IPS-18c (cell line): ENCODE measurements around the gene ARHGEF4.

ENCODE experiments used
- H3K4me3 ChIP-seq: 2 replicates; pipeline ENCODE4 v1.7.0; 2013; ENCODE audit warnings: low read depth, mild to moderate bottlenecking, low read length, moderate library complexity; ENCODE audit not compliant: insufficient read depth
- H3K9me3 ChIP-seq: one replicate; pipeline ENCODE4 v1.6.1; 2013; ENCODE audit warnings: mild to moderate bottlenecking, low read length, moderate library complexity; ENCODE audit not compliant: control insufficient read depth, insufficient read depth

Gene ARHGEF4

DNA sequence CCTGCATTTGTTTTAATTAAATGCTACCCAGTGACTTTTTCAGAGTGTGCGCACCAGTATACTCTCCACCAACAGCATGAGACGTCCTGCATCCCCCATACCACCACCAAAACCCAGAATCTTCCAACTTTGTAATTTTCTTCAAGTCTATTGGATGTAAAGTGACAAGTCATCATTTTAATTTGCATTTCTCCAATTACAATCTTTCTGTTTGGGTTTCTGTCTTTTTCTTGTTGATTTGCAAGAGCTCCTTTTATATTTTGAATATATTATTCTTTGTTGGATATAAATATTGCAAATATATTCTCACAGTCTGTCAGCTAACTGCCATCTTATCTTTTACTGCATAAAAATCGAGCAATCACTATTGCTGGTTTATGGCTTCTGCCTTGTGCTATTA, 160.0 kb downstream of the ARHGEF4 start:
- no peak overlapping the region for H3K4me3 ChIP-seq
- no peaks in the 10 kb centered on the region for H3K9me3 ChIP-seq

GRCh38 chr2:130997198-130997597, 160.5 kb downstream of the ARHGEF4 start:
- H3K9me3 ChIP-seq: no peaks in the 10 kb centered on the region
- no peak overlapping the region for H3K4me3 ChIP-seq

DNA sequence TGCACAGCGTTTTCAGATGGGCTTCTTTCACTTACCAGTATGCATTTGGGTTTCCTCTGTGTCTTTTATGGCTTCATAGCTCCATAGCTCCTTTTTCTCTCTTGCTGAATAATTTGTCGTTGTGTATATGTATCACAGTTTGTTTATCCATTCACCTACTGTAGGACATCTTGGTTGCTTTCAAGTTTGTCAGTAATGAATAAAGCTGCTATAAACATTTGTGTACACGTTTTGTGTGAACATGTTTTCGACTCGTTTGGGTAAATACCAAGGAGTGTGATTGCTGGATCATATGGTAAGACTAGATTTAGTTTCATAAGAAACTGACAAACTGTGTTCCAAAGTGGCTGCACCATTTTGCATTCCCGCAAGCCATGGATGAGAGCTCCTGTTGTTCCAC, 161.8 kb downstream of the ARHGEF4 start:
- H3K4me3 ChIP-seq: no peak overlapping the region
- no peaks in the 10 kb centered on the region for H3K9me3 ChIP-seq

GRCh38 chr2:131004446-131005209, 167.9 kb downstream of the ARHGEF4 start:
- Histone ChIP-seq H3K4me3 (no peak overlapping the region), H3K9me3 (no peaks in the 10 kb centered on the region)

- Histone ChIP-seq H3K9me3 (no peaks in the 10 kb centered on the region), H3K4me3 (no peak overlapping the region)
These were observed 168.7 kb downstream of the ARHGEF4 start for GRCh38 chr2:131005216-131005935.

- Histone ChIP-seq H3K9me3 (no peaks in the 10 kb centered on the region), H3K4me3 (no peak overlapping the region)
These were observed 169.8 kb downstream of the ARHGEF4 start for GRCh38 chr2:131006561-131006960.

- Histone ChIP-seq H3K4me3 (no peak overlapping the region), H3K9me3 (no peaks in the 10 kb centered on the region)
These were observed 172.3 kb downstream of the ARHGEF4 start for GRCh38 chr2:131008967-131009366.

- H3K4me3 ChIP-seq: no peak overlapping the region
- no peaks in the 10 kb centered on the region for H3K9me3 ChIP-seq
These were observed 173.2 kb downstream of the ARHGEF4 start for GRCh38 chr2:131009713-131010475.

GRCh38 chr2:131010566-131010965, 173.9 kb downstream of the ARHGEF4 start:
- Histone ChIP-seq H3K4me3 (no peak overlapping the region), H3K9me3 (no peaks in the 10 kb centered on the region)

DNA sequence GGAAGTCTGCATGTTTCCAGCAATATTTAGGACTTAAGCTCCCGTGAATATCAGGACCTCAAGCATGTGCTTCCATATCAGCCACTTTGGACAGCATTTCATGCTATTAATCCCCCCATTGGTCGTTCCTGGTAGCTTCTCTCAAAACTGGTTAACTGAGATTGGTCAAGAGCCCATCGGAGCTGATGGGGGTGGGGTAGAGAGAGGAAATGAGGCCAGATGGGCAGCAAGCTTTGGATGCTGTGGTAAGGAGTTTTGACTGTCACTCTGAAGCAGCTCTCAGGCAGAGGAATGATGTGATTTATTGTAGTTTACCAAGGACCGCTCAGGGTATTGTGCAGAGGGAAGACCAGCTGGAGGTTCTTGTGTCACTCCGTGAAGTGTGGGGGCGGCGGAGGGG, 174.8 kb downstream of the ARHGEF4 start:
- Histone ChIP-seq H3K9me3 (no peaks in the 10 kb centered on the region), H3K4me3 (no peak overlapping the region)

DNA sequence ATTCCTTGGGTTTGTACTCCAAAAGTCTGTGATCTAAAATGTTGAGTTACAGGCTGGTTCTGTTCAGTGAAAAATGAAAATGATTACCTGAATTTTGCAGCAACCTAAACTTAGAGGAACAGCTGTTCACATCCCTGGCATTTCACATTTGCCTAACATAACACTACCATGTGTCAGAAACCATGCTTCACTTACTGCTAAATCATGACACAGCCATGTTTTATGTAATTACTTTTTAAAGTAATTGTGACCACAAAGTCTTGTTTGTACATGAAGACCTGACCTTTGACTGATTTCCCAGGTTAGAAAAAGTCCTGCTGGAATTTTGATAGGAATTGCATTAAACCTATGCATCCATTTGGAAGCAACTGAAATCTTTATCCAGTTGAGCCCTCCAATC, 177.4 kb downstream of the ARHGEF4 start:
- Histone ChIP-seq H3K4me3 (no peak overlapping the region), H3K9me3 (no peaks in the 10 kb centered on the region)

GRCh38 chr2:131015764-131016163, 179.1 kb downstream of the ARHGEF4 start:
- H3K9me3 ChIP-seq: no peaks in the 10 kb centered on the region
- H3K4me3 ChIP-seq: no peak overlapping the region

GRCh38 chr2:131016826-131017741, 180.4 kb downstream of the ARHGEF4 start:
- Histone ChIP-seq H3K4me3 (no peak overlapping the region), H3K9me3 (no peaks in the 10 kb centered on the region)

- Histone ChIP-seq H3K4me3 (no peak overlapping the region), H3K9me3 (no peaks in the 10 kb centered on the region)
These were observed 186.0 kb downstream of the ARHGEF4 start for GRCh38 chr2:131022731-131023130.

- H3K9me3 ChIP-seq: peaks cover 2% of the 10 kb centered on the region
- H3K4me3 ChIP-seq: no peak overlapping the region
These were observed 187.0 kb downstream of the ARHGEF4 start for GRCh38 chr2:131023758-131024157.

- Histone ChIP-seq H3K4me3 (no peak overlapping the region), H3K9me3 (peaks cover 2% of the 10 kb centered on the region)
These were observed 190.2 kb downstream of the ARHGEF4 start for GRCh38 chr2:131026919-131027318.
